HepG2 (cell line): ENCODE data around the gene NDRG3. TPM values are rescaled to one million over a fixed set of nuclear protein-coding genes. Genes with fewer than 3 reads are reported as not detected.

Source experiments
- CEBPG ChIP-seq: IDR thresholded peaks from 2 replicates; pipeline ENCODE4 v1.6.1; 2016
- CHCHD3 ChIP-seq: sonication (generic); formaldehyde crosslinking; IDR thresholded peaks from 2 replicates; pipeline ENCODE4 v1.8.0; 2022; ENCODE audit warnings: mild to moderate bottlenecking, missing genetic modification reagents, moderate library complexity
- GABPA ChIP-seq, 2 experiments: IDR thresholded peaks; 2 replicates each; pipeline ENCODE4 v1.6.1; 2011 to 2016; ENCODE audit warnings: low read depth in 2 of 2, low read length in 1 of 2, missing biosample characterization in 1 of 2, missing genetic modification characterization in 1 of 2
- HIVEP1 ChIP-seq: sonication (generic); formaldehyde crosslinking; IDR thresholded peaks from 2 replicates; pipeline ENCODE4 v1.4.0; 2020; ENCODE audit warnings: mild to moderate bottlenecking, missing genetic modification reagents
- HOXA3 ChIP-seq: sonication (generic); formaldehyde crosslinking; IDR thresholded peaks from 2 replicates; pipeline ENCODE4 v1.5.0; 2020; ENCODE audit warnings: missing genetic modification reagents
- MATR3 ChIP-seq: sonication (generic); formaldehyde crosslinking; IDR thresholded peaks from 2 replicates; pipeline ENCODE4 v1.4.0; 2020; ENCODE audit warnings: missing genetic modification reagents
- MTA3 ChIP-seq: sonication (generic); formaldehyde crosslinking; IDR thresholded peaks from 2 replicates; pipeline ENCODE4 v1.4.0; 2020; ENCODE audit warnings: missing genetic modification reagents
- NRL ChIP-seq: sonication (generic); formaldehyde crosslinking; IDR thresholded peaks from 2 replicates; pipeline ENCODE4 v1.5.0; 2020; ENCODE audit warnings: missing genetic modification reagents, mild to moderate bottlenecking, moderate library complexity, borderline replicate concordance
- POLR2A ChIP-seq, 2 experiments: IDR thresholded peaks; 2 replicates each; pipeline ENCODE4 v1.6.1; 2011; ENCODE audit warnings: low read depth in 2 of 2, low read length in 2 of 2, mild to moderate bottlenecking in 1 of 2, moderate library complexity in 1 of 2; ENCODE audit not compliant: insufficient read depth in 1 of 2
- RFX3 ChIP-seq: IDR thresholded peaks from 2 replicates; pipeline ENCODE4 v1.6.1; 2016; ENCODE audit warnings: missing biosample characterization, missing genetic modification reagents
- RFXAP ChIP-seq: sonication (generic); formaldehyde crosslinking; IDR thresholded peaks from 2 replicates; pipeline ENCODE4 v1.4.0; 2020; ENCODE audit warnings: missing genetic modification reagents, borderline replicate concordance
- SSRP1 ChIP-seq: IDR thresholded peaks from 2 replicates; pipeline ENCODE4 v1.6.1; 2016; ENCODE audit warnings: control low read depth
- STAT6 ChIP-seq: sonication (generic); formaldehyde crosslinking; IDR thresholded peaks from 2 replicates; pipeline ENCODE4 v1.4.0; 2020; ENCODE audit warnings: missing genetic modification reagents, mild to moderate bottlenecking, borderline replicate concordance
- TAF1 ChIP-seq: sonication (generic); formaldehyde crosslinking; IDR thresholded peaks from 2 replicates; pipeline ENCODE4 v1.4.0; 2020; ENCODE audit warnings: missing genetic modification reagents
- TRAFD1 ChIP-seq: sonication (generic); formaldehyde crosslinking; IDR thresholded peaks from 2 replicates; pipeline ENCODE4 v1.5.1; 2020; ENCODE audit warnings: missing genetic modification reagents, mild to moderate bottlenecking, borderline replicate concordance
- ZBTB8A ChIP-seq: sonication (generic); formaldehyde crosslinking; IDR thresholded peaks from 2 replicates; pipeline ENCODE4 v1.4.0; 2020; ENCODE audit warnings: mild to moderate bottlenecking, low read depth, missing genetic modification reagents, borderline replicate concordance
- ZFP37 ChIP-seq: sonication (generic); formaldehyde crosslinking; IDR thresholded peaks from 2 replicates; pipeline ENCODE4 v1.4.0; 2020; ENCODE audit warnings: missing genetic modification reagents, borderline replicate concordance
- ZNF17 ChIP-seq: sonication (generic); formaldehyde crosslinking; IDR thresholded peaks from 2 replicates; pipeline ENCODE4 v1.5.0; 2020; ENCODE audit warnings: mild to moderate bottlenecking, missing genetic modification reagents
- ZNF230 ChIP-seq: sonication (generic); formaldehyde crosslinking; IDR thresholded peaks from 2 replicates; pipeline ENCODE4 v1.4.0; 2020; ENCODE audit warnings: mild to moderate bottlenecking, missing genetic modification reagents
- ZNF329 ChIP-seq: sonication (generic); formaldehyde crosslinking; IDR thresholded peaks from 2 replicates; pipeline ENCODE4 v1.9.0; 2021; ENCODE audit warnings: low read depth, mild to moderate bottlenecking, missing genetic modification reagents
- ZNF557 ChIP-seq: sonication (generic); formaldehyde crosslinking; IDR thresholded peaks from 2 replicates; pipeline ENCODE4 v1.4.0; 2020; ENCODE audit warnings: missing genetic modification reagents
- ZNF572 ChIP-seq: sonication (generic); formaldehyde crosslinking; IDR thresholded peaks from 2 replicates; pipeline ENCODE4 v1.5.1; 2020; ENCODE audit warnings: mild to moderate bottlenecking, missing genetic modification reagents
- ZNF7 ChIP-seq: IDR thresholded peaks from 2 replicates; pipeline ENCODE4 v1.6.1; 2016; ENCODE audit warnings: missing biosample characterization, missing genetic modification reagents
- ZNF703 ChIP-seq: sonication (generic); formaldehyde crosslinking; IDR thresholded peaks from 2 replicates; pipeline ENCODE4 v1.5.1; 2020; ENCODE audit warnings: missing genetic modification reagents, mild to moderate bottlenecking, moderate library complexity, borderline replicate concordance
- ZNF749 ChIP-seq: sonication (generic); formaldehyde crosslinking; IDR thresholded peaks from 2 replicates; pipeline ENCODE4 v1.8.0; 2022; ENCODE audit warnings: mild to moderate bottlenecking, missing genetic modification reagents, moderate library complexity, borderline replicate concordance
- ZSCAN21 ChIP-seq: sonication (generic); formaldehyde crosslinking; IDR thresholded peaks from 2 replicates; pipeline ENCODE4 v1.8.0; 2022; ENCODE audit warnings: mild to moderate bottlenecking, missing genetic modification reagents, moderate library complexity, borderline replicate concordance
- polyA plus RNA-seq, 8 experiments: library from polyadenylated mRNA; depleted of rRNA in 3 of 8; stranded (reverse) in 7 of 8; unstranded in 1 of 8; fragments of >200 nt; fragmentation: Illumina TruSeq in 4 of 8; extraction: Trizol in 4 of 8; gene quantifications; 2 replicates each; pipeline versions ENCODE4 v1.2.1 to v1.2.3, GENCODE V29; 2011 to 2016; ENCODE audit warnings: low read depth in 4 of 8, missing spikeins in 1 of 8, mixed read lengths in 1 of 8; ENCODE audit not compliant: insufficient read depth in 1 of 8
- total RNA-seq, 5 experiments: library from RNA; depleted of rRNA; stranded (reverse); fragments of >200 nt; fragmentation: Illumina TruSeq; extraction: Trizol; gene quantifications; 2 replicates each; pipeline ENCODE4 v1.2.3, GENCODE V29; 2016; ENCODE audit warnings: low read depth in 1 of 5

Gene NDRG3
- total and polyA plus RNA-seq, 2 of the 13 experiments (the other 11 are each of a cell fraction or from before 2014, with no cell fraction given), result 36.0 to 40.5 TPM

- no peak for TF ChIP-seq GABPA (IDR thresholded peaks at IDR 0.05; ENCODE audit: low read depth, low read length)
- TF ChIP-seq GABPA (CRISPR knock-in tag; IDR thresholded peaks at IDR 0.05; ENCODE audit: low read depth), result peak; percentile 59; the same call in 1 of the 2 replicates
- 0 out of 2 replicates have a peak, but pooled peaks have one; percentile 46 for TF ChIP-seq ZNF230 (CRISPR knock-in tag)
- TF ChIP-seq ZFP37 (CRISPR knock-in tag), result no peak
- no peak for TF ChIP-seq MTA3 (CRISPR knock-in tag)
- TF ChIP-seq NRL (CRISPR knock-in tag), result no peak
- no peak for TF ChIP-seq CHCHD3 (CRISPR knock-in tag)
- no peak for TF ChIP-seq MATR3 (CRISPR knock-in tag)
- TF ChIP-seq CEBPG, result peak; percentile 70
- TF ChIP-seq STAT6 (CRISPR knock-in tag), result no peak
- no peak for TF ChIP-seq RFXAP (CRISPR knock-in tag)
- no peak for TF ChIP-seq ZNF703 (CRISPR knock-in tag)
- 0 out of 2 replicates have a peak, but pooled peaks have one; percentile 64 for TF ChIP-seq ZBTB8A (CRISPR knock-in tag)
- no peak for TF ChIP-seq HIVEP1 (CRISPR knock-in tag)
- no peak for TF ChIP-seq RFX3 (CRISPR knock-in tag)
- TF ChIP-seq ZNF572 (CRISPR knock-in tag), result no peak
- TF ChIP-seq ZNF557 (CRISPR knock-in tag), result no peak
- no peak for TF ChIP-seq ZNF749 (CRISPR knock-in tag)
- TF ChIP-seq ZSCAN21, result no peak
- TF ChIP-seq SSRP1 (CRISPR knock-in tag), result no peak
- no peak; the same call in 1 of the 2 replicates for TF ChIP-seq TAF1 (CRISPR knock-in tag)
- TF ChIP-seq ZNF7 (CRISPR knock-in tag), result no peak
- TF ChIP-seq TRAFD1 (CRISPR knock-in tag), result no peak
- peak in 1 of 2 experiments; percentile 75; a peak in 2 of 4 replicates for TF ChIP-seq POLR2A (IDR thresholded peaks at IDR 0.05; ENCODE audit: insufficient read depth in 1 of 2, low read depth in 2 of 2, low read length in 2 of 2)
- TF ChIP-seq HOXA3, result no peak
- no peak for TF ChIP-seq ZNF329 (CRISPR knock-in tag)
- no peak for TF ChIP-seq ZNF17 (CRISPR knock-in tag)
Observed at GRCh38 chr20:36606158-36607066, 139.5 kb downstream of the NDRG3 start (continued).
